HG02870 (cell line): ENCODE data around the gene AFF3.
"Not testable (repeated sequence)": the region's sequence is repeated elsewhere in the genome, so short reads cannot be mapped to it uniquely, and the experiment has no call there.

Experiments
- ATAC-seq: cut with Tn5 transposase; IDR thresholded peaks from one replicate; pipeline ENCODE4 v1.9.1; 2021; ENCODE audit warnings: mild to moderate bottlenecking, moderate library complexity; ENCODE audit not compliant: unreplicated experiment

Gene AFF3

DNA sequence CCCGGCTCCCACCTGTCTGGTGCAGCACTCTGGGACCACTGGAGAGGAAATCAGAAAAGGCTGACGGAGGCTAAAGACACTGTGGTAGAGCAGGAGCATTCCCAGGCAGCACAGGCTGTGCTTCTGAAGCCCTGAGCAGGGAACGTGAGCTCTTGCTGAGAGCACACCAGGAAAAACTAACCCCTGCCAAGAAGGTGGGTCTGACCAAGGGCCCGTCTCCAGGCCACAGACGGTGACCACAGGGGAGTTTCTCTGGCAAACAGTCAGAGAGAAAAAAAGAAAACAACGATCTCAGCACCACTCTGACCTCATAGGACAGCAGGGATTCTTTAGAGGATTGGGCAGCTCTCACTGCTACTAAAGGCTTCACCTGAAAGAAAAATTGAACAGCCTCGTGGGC lies 201.4 kb downstream of the AFF3 start:
- no peak for ATAC-seq

GRCh38 chr2:99939135-99939534 lies 203.3 kb downstream of the AFF3 start:
- no peak for ATAC-seq

DNA sequence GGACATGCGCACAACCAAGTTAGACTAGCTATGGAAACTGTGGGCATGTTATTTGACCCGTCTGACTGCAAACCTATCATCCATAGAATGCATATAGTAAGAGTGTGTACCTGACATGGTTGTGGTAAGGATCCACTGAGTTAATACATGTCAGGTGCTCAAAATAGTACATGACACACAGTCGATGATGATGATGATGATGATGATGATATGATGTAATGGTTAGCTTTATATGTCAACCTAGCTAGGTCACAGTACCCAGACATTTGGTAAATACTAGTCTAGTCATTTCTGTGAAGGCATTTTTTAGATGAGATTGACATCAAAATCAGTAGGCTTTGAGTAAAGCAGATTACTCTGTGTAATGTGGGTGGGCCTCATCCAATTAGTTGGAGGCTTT lies 204.1 kb downstream of the AFF3 start:
- no peak for ATAC-seq

DNA sequence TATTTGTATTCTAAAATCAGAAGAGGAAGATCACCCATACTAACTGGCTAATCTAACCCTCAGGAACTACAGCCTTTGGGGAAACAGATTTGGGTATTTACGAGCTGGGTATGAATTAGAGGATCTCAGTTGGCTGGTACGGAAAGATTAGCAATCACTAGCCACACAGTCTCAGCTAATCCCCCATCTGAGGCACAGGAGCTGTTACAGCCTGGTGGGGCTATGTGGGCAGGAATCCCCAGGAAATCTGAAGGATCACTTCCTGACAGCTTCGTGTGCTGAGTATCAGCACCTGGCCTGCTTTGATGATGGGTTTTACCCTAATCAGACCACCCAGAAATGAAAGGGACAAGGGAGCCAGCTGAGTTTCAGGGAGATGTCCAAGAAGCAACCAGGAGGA lies 206.3 kb downstream of the AFF3 start:
- ATAC-seq = no peak

GRCh38 chr2:99935662-99936061 lies 206.7 kb downstream of the AFF3 start:
- ATAC-seq = no peak

DNA sequence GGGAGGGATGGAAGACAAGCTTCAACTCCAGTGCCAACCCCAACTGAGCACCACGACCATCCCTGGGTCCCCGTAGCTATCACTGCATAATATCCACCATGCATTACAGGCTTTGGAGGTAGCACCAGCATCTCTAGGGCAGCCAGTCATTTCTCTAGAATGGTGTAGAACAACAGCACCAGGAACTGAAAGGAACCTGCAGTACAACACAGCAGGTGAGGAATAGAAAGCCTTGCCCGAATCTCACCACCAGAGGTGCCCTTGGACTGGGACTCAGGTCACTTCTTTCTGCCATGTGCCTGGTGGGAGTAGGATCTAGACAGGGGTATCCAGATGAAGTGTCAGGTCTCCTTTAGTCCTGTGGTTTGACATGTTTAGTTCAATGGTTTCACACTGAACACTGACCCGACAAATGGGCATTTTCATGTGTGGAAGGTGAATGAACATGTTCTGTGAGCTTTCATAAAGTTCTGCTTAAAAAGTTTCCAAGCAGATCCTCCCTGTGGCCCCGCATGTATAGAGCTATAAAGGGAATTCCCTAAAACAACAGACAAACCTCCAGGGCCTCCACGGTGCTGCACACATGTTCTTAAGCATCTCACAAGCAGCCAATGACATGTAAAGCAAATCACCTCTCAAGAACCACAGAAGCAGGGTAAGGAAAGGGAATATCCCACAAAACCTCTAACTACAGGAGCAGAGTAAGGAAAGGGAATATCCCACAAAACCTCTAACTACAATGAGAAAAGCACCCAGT lies 208.3 kb downstream of the AFF3 start:
- no peak for ATAC-seq

DNA sequence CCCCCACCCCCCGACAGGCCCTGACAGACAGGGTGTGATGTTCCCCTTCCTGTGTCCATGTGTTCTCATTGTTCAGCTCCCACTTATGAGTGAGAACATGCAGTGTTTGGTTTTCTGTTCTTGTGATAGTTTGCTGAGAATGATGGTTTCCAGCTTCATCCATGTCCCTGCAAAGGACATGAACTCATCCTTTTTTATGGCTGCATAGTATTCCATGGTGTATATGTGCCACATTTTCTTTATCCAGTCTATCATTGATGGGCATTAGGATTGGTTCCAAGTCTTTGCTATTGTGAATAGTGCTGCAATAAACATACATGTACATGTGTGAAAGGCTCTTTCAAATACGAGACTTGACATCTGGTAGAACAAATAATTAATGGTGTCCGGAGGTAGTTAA lies 208.9 kb downstream of the AFF3 start:
- not testable (repeated sequence) for ATAC-seq

DNA sequence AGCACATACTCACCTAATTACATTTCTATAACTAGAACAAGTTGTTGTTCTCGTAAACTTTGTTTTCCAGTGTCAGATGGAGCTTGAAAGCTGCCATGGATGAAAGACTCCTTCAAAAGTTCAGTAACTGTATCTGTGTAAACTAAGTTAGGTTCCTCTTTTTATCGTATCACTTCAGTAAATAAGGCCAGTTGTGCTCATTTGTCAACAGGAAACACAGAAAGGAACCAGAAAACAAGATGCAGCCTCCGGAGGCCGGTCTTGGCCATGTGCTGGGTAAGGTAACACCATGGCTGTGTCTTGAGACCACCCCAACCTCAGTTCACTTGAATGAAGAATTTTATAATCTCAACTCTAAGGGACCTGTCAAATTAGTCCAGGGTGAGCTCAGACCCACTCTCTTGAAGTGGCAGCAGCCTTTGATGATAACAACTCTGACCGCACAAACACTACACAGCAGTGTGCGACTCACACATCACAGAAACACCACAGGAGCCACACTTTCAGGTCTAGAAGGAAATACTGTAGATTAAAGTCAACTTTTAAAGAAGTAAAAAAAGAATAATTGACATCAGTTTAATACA lies 213.8 kb downstream of the AFF3 start:
- ATAC-seq = no peak

DNA sequence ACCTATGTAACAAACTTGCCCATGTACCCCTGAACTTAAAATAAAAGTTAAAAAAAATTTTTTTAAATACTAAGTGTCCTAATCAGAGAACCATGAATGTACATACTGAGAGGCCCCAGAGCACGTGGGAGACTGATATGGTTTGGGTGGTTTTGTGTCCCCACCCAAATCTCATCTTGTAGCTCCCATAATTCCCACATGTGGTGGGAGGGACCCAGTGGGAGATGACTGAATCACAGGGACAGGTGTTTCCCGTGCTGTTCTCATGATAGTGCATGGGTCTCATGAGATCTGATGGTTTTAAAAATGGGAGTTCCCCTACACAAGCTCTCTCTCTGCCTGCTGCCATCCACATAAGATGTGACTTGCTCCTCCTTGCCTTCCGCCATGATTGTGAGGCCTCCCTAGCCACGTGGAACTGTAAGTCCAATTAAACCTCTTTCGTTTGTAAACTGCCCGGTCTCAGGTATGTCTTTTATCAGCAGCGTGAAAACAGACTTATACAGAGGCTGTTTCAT lies 214.6 kb downstream of the AFF3 start:
- not testable (repeated sequence) for ATAC-seq

DNA sequence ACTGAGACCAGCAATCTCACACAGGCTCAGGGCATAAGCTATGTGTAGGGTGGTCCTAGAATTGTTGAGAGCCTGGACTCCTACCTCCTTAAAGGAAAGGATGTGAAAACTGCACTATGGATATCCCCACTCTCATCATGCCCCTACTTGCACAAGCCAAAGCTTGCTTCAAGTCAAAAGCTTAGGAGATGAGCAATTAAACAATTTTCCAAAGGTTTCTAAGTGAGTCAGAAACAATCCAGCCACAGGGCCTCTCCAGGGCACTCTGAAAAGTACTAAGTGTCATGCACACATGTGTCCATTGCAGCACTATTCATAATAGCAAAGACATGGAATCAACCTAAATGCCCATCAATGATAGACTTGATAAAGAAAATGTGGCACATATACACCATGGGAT lies 215.4 kb downstream of the AFF3 start:
- ATAC-seq = no peak

- ATAC-seq = no peak
These were observed 216.4 kb downstream of the AFF3 start for GRCh38 chr2:99925960-99926359.

GRCh38 chr2:99922664-99923063 lies 219.7 kb downstream of the AFF3 start:
- ATAC-seq = no peak

DNA sequence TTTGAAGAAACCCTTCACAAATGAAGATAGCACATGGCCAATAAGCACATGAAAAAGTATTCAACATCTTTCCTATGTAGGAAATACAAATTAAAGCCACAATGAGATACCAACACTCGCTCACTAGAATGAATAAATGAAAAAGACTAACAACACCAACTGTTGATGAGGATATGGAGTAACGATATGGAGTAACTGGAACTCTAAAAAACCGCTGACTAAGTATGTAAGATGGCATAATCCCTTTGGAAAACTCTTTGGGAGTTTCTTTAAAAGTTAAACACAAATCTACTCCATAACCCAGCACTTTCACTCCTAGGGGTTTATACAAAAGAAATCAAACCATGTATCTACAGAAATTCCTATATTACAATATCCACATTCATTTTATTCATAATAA lies 220.5 kb downstream of the AFF3 start:
- ATAC-seq = no peak

- ATAC-seq = no peak
These were observed 224.0 kb downstream of the AFF3 start for GRCh38 chr2:99918389-99918788.

- no peak for ATAC-seq
These were observed 227.2 kb downstream of the AFF3 start for GRCh38 chr2:99915108-99915675.

- ATAC-seq = no peak
These were observed 230.7 kb downstream of the AFF3 start for GRCh38 chr2:99911736-99912135.

- no peak for ATAC-seq
These were observed 231.5 kb downstream of the AFF3 start for GRCh38 chr2:99910902-99911301.

DNA sequence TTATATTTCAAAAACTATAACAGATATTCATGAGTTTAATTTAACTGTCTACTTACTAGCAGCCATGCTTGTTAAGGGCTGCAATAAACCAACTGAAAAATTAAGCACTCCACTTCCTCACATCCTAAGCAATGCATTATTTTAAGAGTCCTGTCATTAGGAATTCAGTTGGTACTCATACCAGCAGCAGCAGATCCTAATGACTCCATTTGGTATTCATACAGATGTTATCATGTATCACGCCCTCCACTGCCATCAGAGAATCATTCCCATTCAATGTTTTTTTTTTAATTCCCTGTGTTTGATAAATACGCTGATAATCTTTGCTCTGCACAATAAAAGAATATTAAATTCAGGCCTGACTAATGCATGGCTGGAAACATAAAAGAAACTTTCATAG lies 236.8 kb downstream of the AFF3 start:
- ATAC-seq = no peak

- ATAC-seq = no peak
These were observed 237.4 kb downstream of the AFF3 start for GRCh38 chr2:99905025-99905424.

DNA sequence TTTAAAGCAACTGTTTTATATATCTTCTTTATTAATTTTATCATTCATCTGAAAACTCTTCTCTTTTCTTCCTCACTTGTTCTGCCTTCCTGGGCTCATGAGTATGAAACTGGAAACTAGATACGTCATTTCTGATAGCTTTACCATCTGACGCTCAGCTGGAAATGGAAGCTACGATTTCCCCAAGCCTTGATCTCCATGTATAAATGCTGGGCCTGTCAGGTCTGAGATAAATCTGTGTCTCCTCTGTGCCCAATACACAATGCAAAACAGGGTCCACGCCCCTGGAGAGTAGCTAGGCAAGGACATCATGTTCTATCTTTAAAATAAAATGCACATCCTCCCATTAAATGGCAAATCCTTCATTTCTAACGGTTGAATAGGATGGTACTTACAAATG lies 238.4 kb downstream of the AFF3 start:
- no peak for ATAC-seq

- ATAC-seq = no peak
These were observed 241.8 kb downstream of the AFF3 start for GRCh38 chr2:99900556-99900955.

DNA sequence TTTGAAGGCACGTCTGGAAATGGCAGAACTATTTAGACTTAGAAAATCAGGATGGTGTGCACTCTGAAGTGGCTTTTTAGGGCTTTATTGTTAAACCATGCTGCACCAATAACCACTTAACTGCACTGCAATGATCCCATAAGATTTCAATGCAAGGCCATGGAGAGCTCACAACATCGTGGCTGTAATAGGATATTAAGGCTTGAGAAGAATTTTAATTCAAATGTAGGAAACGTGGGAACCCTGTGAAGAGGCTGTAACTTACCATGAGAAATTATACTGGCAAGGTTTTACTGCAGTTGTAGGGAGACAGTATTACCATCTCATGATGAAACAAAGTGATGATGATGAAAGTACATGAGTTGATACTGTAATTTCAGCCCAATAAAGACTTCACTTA lies 242.5 kb downstream of the AFF3 start:
- ATAC-seq = no peak
